ENCODE measurements around the gene LIN28B. TPM values are rescaled to one million over a fixed set of nuclear protein-coding genes. Genes with fewer than 3 reads are reported as not detected.

LIN28B gene
- total RNA-seq, 1 experiment from 2014 or later: 45.6 TPM

- Histone ChIP-seq H3K27me3 (ENCODE audit: control insufficient read depth, insufficient read depth, low read length) (no peaks in the 10 kb centered on the region), H3K4me3 (ENCODE audit: insufficient read depth, low read depth, low read length) (no peak overlapping the region), H3K36me3 (replicated peaks; ENCODE audit: control insufficient read depth, insufficient read depth, low read length) (no peaks in the 10 kb centered on the region)
- no peak for DNase-seq
These were observed 58.0 kb downstream of the LIN28B start for GRCh38 chr6:105014954-105015353.

DNA sequence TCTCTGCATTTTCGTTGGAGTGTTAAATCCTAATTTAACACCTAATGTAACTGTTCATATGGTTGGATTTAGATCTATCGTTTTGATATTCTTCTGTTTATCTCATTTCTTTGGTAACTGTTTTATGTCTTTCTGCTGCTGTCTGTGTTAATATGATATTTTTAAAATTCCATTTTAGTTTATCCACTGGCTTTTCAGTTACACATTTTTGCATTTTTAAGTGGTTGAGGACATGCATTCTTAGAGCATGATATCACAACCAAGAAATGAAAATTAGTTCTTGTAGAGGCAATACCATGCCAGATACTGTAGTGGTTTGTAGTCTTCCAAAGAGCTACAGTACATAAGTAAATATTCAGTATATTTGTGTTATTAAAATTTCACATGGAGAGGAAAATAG is 58.6 kb downstream of the LIN28B start:
- Histone ChIP-seq H3K4me3 (ENCODE audit: insufficient read depth, low read depth, low read length) (no peak overlapping the region), H3K36me3 (replicated peaks; ENCODE audit: control insufficient read depth, insufficient read depth, low read length) (no peaks in the 10 kb centered on the region), H3K27me3 (ENCODE audit: control insufficient read depth, insufficient read depth, low read length) (no peaks in the 10 kb centered on the region)
- DNase-seq: no peak

GRCh38 chr6:105019285-105019684 is 62.4 kb downstream of the LIN28B start:
- Histone ChIP-seq H3K36me3 (replicated peaks; ENCODE audit: control insufficient read depth, insufficient read depth, low read length) (no peaks in the 10 kb centered on the region), H3K4me3 (ENCODE audit: insufficient read depth, low read depth, low read length) (no peak overlapping the region), H3K27me3 (ENCODE audit: control insufficient read depth, insufficient read depth, low read length) (no peaks in the 10 kb centered on the region)
- DNase-seq: no peak

- Histone ChIP-seq H3K36me3 (replicated peaks; ENCODE audit: control insufficient read depth, insufficient read depth, low read length) (no peaks in the 10 kb centered on the region), H3K4me3 (ENCODE audit: insufficient read depth, low read depth, low read length) (no peak overlapping the region), H3K27me3 (ENCODE audit: control insufficient read depth, insufficient read depth, low read length) (no peaks in the 10 kb centered on the region)
- DNase-seq: no peak
These were observed 64.5 kb downstream of the LIN28B start for GRCh38 chr6:105021399-105021798.

DNA sequence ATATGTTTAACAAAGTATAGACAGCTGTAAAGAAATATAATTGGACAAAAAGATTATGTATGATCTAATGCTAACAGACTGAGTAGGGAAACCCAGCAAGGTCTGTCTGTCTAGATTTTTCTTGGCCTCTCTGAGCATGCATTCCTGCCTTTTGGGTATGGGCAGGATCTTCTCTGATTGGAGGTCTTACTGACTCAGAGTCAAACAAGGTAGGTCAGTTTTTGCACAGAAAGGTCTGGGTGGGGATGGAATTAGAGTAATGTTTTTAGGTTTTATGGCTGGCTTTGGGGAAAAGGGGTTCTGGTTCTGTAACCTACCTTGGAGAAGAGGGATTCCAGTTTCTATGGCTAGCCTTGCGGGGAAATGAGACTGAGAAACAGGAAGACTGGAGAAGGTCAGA is 65.5 kb downstream of the LIN28B start:
- Histone ChIP-seq H3K27me3 (ENCODE audit: control insufficient read depth, insufficient read depth, low read length) (no peaks in the 10 kb centered on the region), H3K4me3 (ENCODE audit: insufficient read depth, low read depth, low read length) (no peak overlapping the region), H3K36me3 (replicated peaks; ENCODE audit: control insufficient read depth, insufficient read depth, low read length) (no peaks in the 10 kb centered on the region)
- no peak for DNase-seq

- H3K36me3 ChIP-seq (replicated peaks; ENCODE audit: control insufficient read depth, insufficient read depth, low read length): no peaks in the 10 kb centered on the region; the same call in 1 of the 2 replicates
- H3K27me3 ChIP-seq (ENCODE audit: control insufficient read depth, insufficient read depth, low read length): no peaks in the 10 kb centered on the region
- no peak for DNase-seq
- no peak overlapping the region for H3K4me3 ChIP-seq (ENCODE audit: insufficient read depth, low read depth, low read length)
These were observed 67.9 kb downstream of the LIN28B start for GRCh38 chr6:105024803-105025202.

GRCh38 chr6:105028898-105029297 is 72.0 kb downstream of the LIN28B start:
- Histone ChIP-seq H3K27me3 (ENCODE audit: control insufficient read depth, insufficient read depth, low read length) (no peaks in the 10 kb centered on the region), H3K4me3 (ENCODE audit: insufficient read depth, low read depth, low read length) (no peak overlapping the region), H3K36me3 (replicated peaks; ENCODE audit: control insufficient read depth, insufficient read depth, low read length) (no peaks in the 10 kb centered on the region; the same call in 1 of the 2 replicates)
- DNase-seq: no peak

GRCh38 chr6:105029581-105029980 is 72.7 kb downstream of the LIN28B start:
- no peak for DNase-seq

DNA sequence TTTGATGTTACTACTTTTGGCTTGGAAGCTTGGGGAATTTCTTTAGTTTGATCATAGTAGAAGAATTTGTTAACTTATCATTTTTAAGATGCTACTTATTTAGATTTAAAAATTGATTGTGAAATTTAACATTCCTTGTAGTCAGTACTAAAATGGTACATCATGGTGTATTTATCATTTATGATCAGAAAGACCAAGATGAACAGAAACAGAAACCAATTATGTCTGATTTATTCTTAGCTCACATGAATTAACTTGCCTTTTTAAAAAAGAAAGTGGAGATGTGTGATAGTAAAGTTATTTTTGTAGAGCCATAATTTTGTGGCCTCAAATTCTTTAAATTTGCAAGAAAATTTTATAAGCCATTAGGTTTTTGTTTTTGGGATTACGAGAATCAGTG is 77.6 kb downstream of the LIN28B start:
- DNase-seq: no peak
- Histone ChIP-seq H3K27me3 (ENCODE audit: control insufficient read depth, insufficient read depth, low read length) (no peaks in the 10 kb centered on the region), H3K4me3 (ENCODE audit: insufficient read depth, low read depth, low read length) (no peak overlapping the region), H3K36me3 (replicated peaks; ENCODE audit: control insufficient read depth, insufficient read depth, low read length) (no peaks in the 10 kb centered on the region)

More at GRCh38 chr6:105029581-105029980, 72.7 kb downstream of the LIN28B start:
- Histone ChIP-seq H3K4me3 (ENCODE audit: insufficient read depth, low read depth, low read length) (no peak overlapping the region), H3K36me3 (replicated peaks; ENCODE audit: control insufficient read depth, insufficient read depth, low read length) (no peaks in the 10 kb centered on the region; the same call in 1 of the 2 replicates), H3K27me3 (ENCODE audit: control insufficient read depth, insufficient read depth, low read length) (no peaks in the 10 kb centered on the region)

- DNase-seq: no peak
- H3K27me3 ChIP-seq (ENCODE audit: control insufficient read depth, insufficient read depth, low read length): no peaks in the 10 kb centered on the region
- H3K4me3 ChIP-seq (ENCODE audit: insufficient read depth, low read depth, low read length): no peak overlapping the region
- no peaks in the 10 kb centered on the region for H3K36me3 ChIP-seq (replicated peaks; ENCODE audit: control insufficient read depth, insufficient read depth, low read length)
These were observed 78.4 kb downstream of the LIN28B start for GRCh38 chr6:105035299-105035698.

DNA sequence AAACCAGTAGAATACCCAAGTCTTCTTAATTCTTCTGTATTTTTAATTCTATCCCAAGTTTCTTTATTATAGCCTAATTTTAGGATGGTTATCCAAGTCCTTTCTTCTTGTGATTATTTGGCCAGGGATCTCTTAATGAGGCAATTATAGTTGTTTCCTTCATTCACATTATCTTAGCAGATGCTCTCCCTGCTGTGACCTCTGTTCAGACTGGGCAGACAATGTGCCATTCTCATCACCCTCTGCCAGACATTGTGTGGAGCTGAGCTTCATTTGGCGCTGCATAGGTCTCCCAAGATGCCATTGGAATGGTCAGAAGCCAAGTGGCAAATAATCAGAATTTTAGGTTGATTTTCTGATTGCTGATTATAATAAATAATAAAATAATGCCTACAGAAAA is 79.4 kb downstream of the LIN28B start:
- Histone ChIP-seq H3K27me3 (ENCODE audit: control insufficient read depth, insufficient read depth, low read length) (no peaks in the 10 kb centered on the region), H3K4me3 (ENCODE audit: insufficient read depth, low read depth, low read length) (no peak overlapping the region), H3K36me3 (replicated peaks; ENCODE audit: control insufficient read depth, insufficient read depth, low read length) (no peaks in the 10 kb centered on the region)
- no peak for DNase-seq

DNA sequence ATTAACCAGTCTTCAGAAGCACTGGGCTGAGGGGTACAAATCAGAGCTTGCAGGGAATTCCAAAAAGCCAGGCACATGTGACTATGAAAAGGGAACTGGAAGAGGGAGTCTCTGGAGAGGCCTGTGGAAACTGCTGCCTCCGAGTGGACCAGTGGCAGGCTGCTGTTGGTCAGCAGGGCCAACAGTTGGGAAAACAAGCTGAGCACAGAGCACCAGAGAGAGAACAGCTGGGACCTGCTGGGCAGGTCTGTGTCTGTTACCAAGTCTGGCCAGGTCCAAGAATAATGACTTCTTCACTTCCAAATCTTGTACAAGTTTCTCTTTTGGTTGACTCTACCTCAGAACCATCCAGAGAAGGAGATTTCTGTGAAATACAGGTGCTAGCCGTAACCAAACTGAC is 81.4 kb downstream of the LIN28B start:
- no peak for DNase-seq
- H3K27me3 ChIP-seq (ENCODE audit: control insufficient read depth, insufficient read depth, low read length): no peaks in the 10 kb centered on the region
- no peaks in the 10 kb centered on the region for H3K36me3 ChIP-seq (replicated peaks; ENCODE audit: control insufficient read depth, insufficient read depth, low read length)
- no peak overlapping the region for H3K4me3 ChIP-seq (ENCODE audit: insufficient read depth, low read depth, low read length)

DNA sequence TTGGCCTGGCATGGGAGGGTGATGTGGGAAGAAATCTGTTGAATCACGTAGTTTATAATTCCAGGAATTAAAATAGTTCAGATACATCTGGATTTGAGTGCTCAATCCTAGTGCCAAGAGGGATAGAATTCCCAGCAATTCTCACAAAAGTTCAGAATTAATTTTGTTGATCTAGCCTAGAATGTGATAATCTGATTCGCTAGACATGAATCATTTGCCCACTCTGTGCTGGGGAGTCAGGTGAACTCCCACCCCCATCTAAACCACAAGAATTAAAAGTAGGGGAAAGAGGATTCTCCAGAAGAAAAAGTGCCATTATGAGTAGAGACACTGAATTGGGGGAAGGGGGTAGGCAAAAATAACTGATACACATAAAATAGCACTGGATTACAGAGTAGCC is 85.0 kb downstream of the LIN28B start:
- Histone ChIP-seq H3K27me3 (ENCODE audit: control insufficient read depth, insufficient read depth, low read length) (no peaks in the 10 kb centered on the region), H3K4me3 (ENCODE audit: insufficient read depth, low read depth, low read length) (no peak overlapping the region), H3K36me3 (replicated peaks; ENCODE audit: control insufficient read depth, insufficient read depth, low read length) (peaks cover 2% of the 10 kb centered on the region; the same call in 1 of the 2 replicates)
- DNase-seq: no peak

- H3K27me3 ChIP-seq (ENCODE audit: control insufficient read depth, insufficient read depth, low read length): no peaks in the 10 kb centered on the region
- H3K4me3 ChIP-seq (ENCODE audit: insufficient read depth, low read depth, low read length): no peak overlapping the region
- H3K36me3 ChIP-seq (replicated peaks; ENCODE audit: control insufficient read depth, insufficient read depth, low read length): peaks cover 2% of the 10 kb centered on the region; the same call in 1 of the 2 replicates
- no peak for DNase-seq
These were observed 85.7 kb downstream of the LIN28B start for GRCh38 chr6:105042648-105043047.

DNA sequence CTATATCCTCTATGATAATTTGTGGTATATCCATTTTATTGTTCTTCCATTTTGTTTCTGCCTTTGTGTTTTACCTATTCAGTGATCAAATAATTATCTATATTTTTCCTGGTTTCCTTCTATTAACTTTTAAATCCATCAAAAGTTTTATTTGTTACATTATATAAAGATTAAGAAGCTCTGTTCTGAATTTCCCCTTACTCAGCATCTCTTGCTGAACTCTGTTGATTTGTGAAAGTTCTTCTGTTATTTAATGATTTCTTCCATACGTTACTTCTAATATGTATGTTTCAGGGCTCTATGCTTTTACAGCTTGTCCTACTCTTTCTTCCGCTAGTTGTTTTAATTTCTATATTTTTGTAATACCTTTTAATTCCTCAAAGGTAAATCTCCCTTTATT is 87.1 kb downstream of the LIN28B start:
- no peak overlapping the region for H3K4me3 ChIP-seq (ENCODE audit: insufficient read depth, low read depth, low read length)
- H3K27me3 ChIP-seq (ENCODE audit: control insufficient read depth, insufficient read depth, low read length): no peaks in the 10 kb centered on the region
- DNase-seq: no peak
- H3K36me3 ChIP-seq (replicated peaks; ENCODE audit: control insufficient read depth, insufficient read depth, low read length): peaks cover 2% of the 10 kb centered on the region; the same call in 1 of the 2 replicates

DNA sequence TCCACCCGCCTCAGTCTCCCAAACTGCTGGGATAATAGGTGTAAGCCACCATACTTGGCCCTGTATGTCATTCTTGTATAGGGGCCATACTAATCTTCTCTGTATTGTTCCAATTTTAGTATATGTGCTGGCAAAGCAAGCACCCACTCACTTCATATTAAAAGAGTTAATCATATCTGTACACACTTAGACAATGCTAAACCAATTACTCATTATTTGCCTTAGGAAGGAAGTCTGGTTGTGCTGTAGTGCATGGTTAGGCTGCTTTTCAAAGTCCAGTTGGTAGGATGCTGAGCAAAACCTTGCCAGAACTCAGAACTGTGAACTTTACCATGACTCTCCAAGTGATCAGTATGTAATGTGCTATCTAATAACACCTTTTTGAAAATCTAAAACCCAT is 88.6 kb downstream of the LIN28B start:
- DNase-seq: no peak
- peaks cover 2% of the 10 kb centered on the region; the same call in 1 of the 2 replicates for H3K36me3 ChIP-seq (replicated peaks; ENCODE audit: control insufficient read depth, insufficient read depth, low read length)
- no peaks in the 10 kb centered on the region for H3K27me3 ChIP-seq (ENCODE audit: control insufficient read depth, insufficient read depth, low read length)
- no peak overlapping the region for H3K4me3 ChIP-seq (ENCODE audit: insufficient read depth, low read depth, low read length)
